Hematopoietic multipotent progenitor cell treated with erythropoietin and hydrocortisone succinate and interleukin-3 and kit ligand, for 6 days (in vitro differentiated cells): Measurements from ENCODE around the gene MYL9.
"Not testable (repeated sequence)": the region's sequence is repeated elsewhere in the genome, so short reads cannot be mapped to it uniquely, and the experiment has no call there.

Experiments
- DNase-seq: peaks from one replicate; pipeline ENCODE4 v3.0.0-alpha.2; 2015

Gene MYL9

GRCh38 chr20:36549942-36550789 is 8.8 kb downstream of the MYL9 start:
- DNase-seq = no peak

- no peak for DNase-seq
These were observed 9.5 kb downstream of the MYL9 start for GRCh38 chr20:36550790-36551299.

GRCh38 chr20:36555248-36555647 is 13.9 kb downstream of the MYL9 start:
- no peak for DNase-seq

- no peak for DNase-seq
These were observed 21.4 kb downstream of the MYL9 start for GRCh38 chr20:36562724-36563123.

- DNase-seq = no peak
These were observed 22.1 kb downstream of the MYL9 start for GRCh38 chr20:36563374-36563773.

- not testable (repeated sequence) for DNase-seq
These were observed 22.9 kb downstream of the MYL9 start for GRCh38 chr20:36564078-36564725.

- DNase-seq = not testable (repeated sequence)
These were observed 23.4 kb downstream of the MYL9 start for GRCh38 chr20:36564726-36565121.

GRCh38 chr20:36565520-36565919 is 24.2 kb downstream of the MYL9 start:
- DNase-seq = no peak

- no peak for DNase-seq
These were observed 28.6 kb downstream of the MYL9 start for GRCh38 chr20:36569847-36570429.

GRCh38 chr20:36571564-36572504 is 30.5 kb downstream of the MYL9 start:
- DNase-seq = peak; percentile 42

- peak; percentile 67 for DNase-seq
These were observed 31.4 kb downstream of the MYL9 start for GRCh38 chr20:36572701-36573102.

GRCh38 chr20:36573103-36573797 is 31.9 kb downstream of the MYL9 start, which contains the start of gene TGIF2:
TSS of gene TGIF2 (plus strand) at chr20:36573597. CDS start at chr20:36578775, 5,178 bp downstream.
- DNase-seq = peak; percentile 91

GRCh38 chr20:36573798-36574365 is 32.6 kb downstream of the MYL9 start:
- DNase-seq = peak; percentile 59

GRCh38 chr20:36574366-36575135 is 33.2 kb downstream of the MYL9 start:
- peak; percentile 54 for DNase-seq

- DNase-seq = no peak
These were observed 34.7 kb downstream of the MYL9 start for GRCh38 chr20:36576081-36576445.

GRCh38 chr20:36578356-36579041 is 37.2 kb downstream of the MYL9 start:
- DNase-seq = no peak

- no peak for DNase-seq
These were observed 38.8 kb downstream of the MYL9 start for GRCh38 chr20:36579996-36580545.

GRCh38 chr20:36582322-36582721 is 41.0 kb downstream of the MYL9 start:
- DNase-seq = no peak

GRCh38 chr20:36582821-36583220 is 41.5 kb downstream of the MYL9 start:
- no peak for DNase-seq

- no peak for DNase-seq
These were observed 42.7 kb downstream of the MYL9 start for GRCh38 chr20:36584018-36584481.
